Activated T-helper 2 cell treated with anti-CD3 and anti-CD28 coated beads, Interferon-gamma antibody, Interleukin-2, Interleukin-4, amounts not matched to agents 10 μg/mL and 5 μg/mL and 100 μg/mL, durations not matched to agents 14 hours and 24 hours and 36 hours (primary cell): Measurements from ENCODE around the gene BCAT1. TPM values are rescaled to one million over a fixed set of nuclear protein-coding genes. Genes with fewer than 3 reads are reported as not detected.
A peak's percentile ranks its signal among the peaks of the same experiment; 100 is the strongest.
"Not testable (repeated sequence)": the region's sequence is repeated elsewhere in the genome, so short reads cannot be mapped to it uniquely, and the experiment has no call there.

Experiments
- DNase-seq: peaks from one replicate; pipeline ENCODE4 v3.0.0; 2021; ENCODE audit warnings: low spot score
- H3K27ac Mint-ChIP-seq: one replicate; pipeline ENCODE4 v1.8.0; 2021; ENCODE audit warnings: mixed read lengths
- H3K27me3 Mint-ChIP-seq: one replicate; pipeline ENCODE4 v1.8.0; 2021; ENCODE audit warnings: low read depth, mixed read lengths
- H3K36me3 Mint-ChIP-seq: one replicate; pipeline ENCODE4 v1.8.0; 2021; ENCODE audit warnings: low read depth, mixed read lengths
- H3K4me1 Mint-ChIP-seq: one replicate; pipeline ENCODE4 v1.8.0; 2021; ENCODE audit warnings: low read depth, mixed read lengths
- H3K4me3 Mint-ChIP-seq: one replicate; pipeline ENCODE4 v1.8.0; 2021; ENCODE audit warnings: low read depth, mild to moderate bottlenecking, moderate library complexity, mixed read lengths
- H3K9me3 Mint-ChIP-seq: one replicate; pipeline ENCODE4 v1.8.0; 2021; ENCODE audit warnings: mixed read lengths
- intact Hi-C: fragments of 100-400 bp; cut with micrococcal nuclease; formaldehyde crosslinking; loops from one replicate; pipeline ENCODE4 v1.15.1; 2023
- total RNA-seq: library from RNA; stranded (reverse); gene quantifications from 2 replicates; pipeline ENCODE4 v1.2.3, GENCODE V29; 2022

The BCAT1 gene
- total RNA-seq, 1 donor from 2014 or later = 12.9 TPM

GRCh38 chr12:24851883-24852282 is 97.0 kb downstream of the BCAT1 start:
- H3K27ac Mint-ChIP-seq, H3K4me3 Mint-ChIP-seq, H3K9me3 Mint-ChIP-seq, intact Hi-C loops, H3K36me3 Mint-ChIP-seq, DNase-seq: not testable (repeated sequence)
- Mint-ChIP-seq H3K27me3 (peaks cover 28% of the 10 kb centered on the region), H3K4me1 (peaks cover 14% of the 10 kb centered on the region)

DNA sequence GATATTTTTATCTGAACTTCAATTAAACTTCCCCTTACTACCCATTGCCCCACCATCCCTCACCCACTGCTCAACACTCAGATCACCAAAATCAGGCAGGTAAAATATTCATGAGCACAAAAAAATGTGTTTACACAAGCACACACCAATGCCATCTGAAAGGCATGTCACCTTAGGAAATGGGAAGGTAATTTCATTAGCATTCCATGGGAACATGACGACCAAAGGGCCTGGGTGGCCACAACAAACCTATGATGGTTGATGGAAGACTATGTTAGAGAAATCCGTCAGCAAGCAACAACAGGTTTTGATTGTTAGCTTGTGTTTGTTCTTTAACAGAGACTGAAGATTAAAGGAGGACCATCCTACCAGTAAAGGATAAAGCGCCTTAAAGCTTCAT is 97.6 kb downstream of the BCAT1 start:
- DNase-seq = no peak
- Mint-ChIP-seq H3K27ac (no peak overlapping the region), H3K4me3 (no peak overlapping the region), H3K36me3 (no peaks in the 10 kb centered on the region), H3K4me1 (peaks cover 14% of the 10 kb centered on the region), H3K9me3 (no peaks in the 10 kb centered on the region), H3K27me3 (peaks cover 28% of the 10 kb centered on the region)
- intact Hi-C loops = no loop called here

DNA sequence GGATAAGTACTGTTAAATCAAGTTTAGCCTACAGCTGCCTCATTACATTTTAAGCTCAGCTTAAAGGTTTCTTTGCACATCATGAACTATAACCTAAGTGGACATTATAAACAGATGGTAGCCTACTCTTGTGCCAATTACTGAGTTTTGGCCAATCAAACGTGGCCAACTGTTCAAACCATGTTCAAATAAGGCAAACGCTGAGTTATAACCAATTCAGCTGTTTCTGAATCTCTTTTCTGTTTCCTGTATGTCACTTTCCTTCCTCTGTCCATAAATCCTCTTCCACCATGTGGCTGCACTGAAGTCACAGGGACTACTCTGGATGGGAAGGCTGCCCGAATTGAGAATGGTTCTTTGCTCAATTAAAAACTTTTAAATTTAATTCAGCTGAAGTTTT is 98.4 kb downstream of the BCAT1 start:
- Mint-ChIP-seq H3K27ac (no peak overlapping the region), H3K36me3 (no peaks in the 10 kb centered on the region), H3K4me3 (no peak overlapping the region), H3K9me3 (no peaks in the 10 kb centered on the region), H3K27me3 (peaks cover 28% of the 10 kb centered on the region), H3K4me1 (peaks cover 16% of the 10 kb centered on the region)
- no peak for DNase-seq
- intact Hi-C loops = no loop called here

- DNase-seq = no peak
- Mint-ChIP-seq H3K4me3 (no peak overlapping the region), H3K4me1 (peaks cover 14% of the 10 kb centered on the region), H3K9me3 (no peaks in the 10 kb centered on the region), H3K27ac (no peak overlapping the region), H3K27me3 (peaks cover 26% of the 10 kb centered on the region), H3K36me3 (no peaks in the 10 kb centered on the region)
- intact Hi-C loops = no loop called here
These were observed 99.9 kb downstream of the BCAT1 start for GRCh38 chr12:24848941-24849477.

DNA sequence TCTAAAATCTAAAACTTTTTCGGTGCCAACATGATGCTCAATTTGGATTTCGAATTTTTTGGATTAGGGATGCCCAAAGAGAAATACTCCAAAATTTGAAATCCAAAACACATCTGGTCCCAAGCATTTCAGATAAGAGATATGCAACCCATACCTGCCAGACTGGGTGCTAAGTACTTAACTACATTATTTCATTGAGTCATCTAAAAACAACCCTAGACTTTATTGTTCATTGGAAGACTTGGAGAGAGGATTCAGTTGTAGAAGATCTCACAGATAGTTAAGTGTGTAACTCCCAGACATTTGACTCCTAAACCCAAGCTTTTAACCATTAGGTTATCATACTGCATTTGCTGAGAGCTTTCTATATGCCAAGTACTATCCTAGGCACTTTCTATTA is 102.2 kb downstream of the BCAT1 start:
- intact Hi-C loops = no loop called here

GRCh38 chr12:24845615-24846014 is 103.3 kb downstream of the BCAT1 start:
- H3K4me1 Mint-ChIP-seq = peaks cover 15% of the 10 kb centered on the region
- DNase-seq = no peak
- intact Hi-C loops = no loop called here
- peaks cover 6% of the 10 kb centered on the region for H3K36me3 Mint-ChIP-seq
- H3K9me3 Mint-ChIP-seq = no peaks in the 10 kb centered on the region
- H3K4me3 Mint-ChIP-seq = no peak overlapping the region
- H3K27me3 Mint-ChIP-seq = peaks cover 16% of the 10 kb centered on the region
- no peak overlapping the region for H3K27ac Mint-ChIP-seq

More for the DNA sequence above, 102.2 kb downstream of the BCAT1 start:
- Mint-ChIP-seq H3K36me3 (no peaks in the 10 kb centered on the region), H3K27me3 (peaks cover 17% of the 10 kb centered on the region), H3K9me3 (no peaks in the 10 kb centered on the region), H3K4me1 (peaks cover 11% of the 10 kb centered on the region), H3K27ac (no peak overlapping the region), H3K4me3 (no peak overlapping the region)
- no peak for DNase-seq

DNA sequence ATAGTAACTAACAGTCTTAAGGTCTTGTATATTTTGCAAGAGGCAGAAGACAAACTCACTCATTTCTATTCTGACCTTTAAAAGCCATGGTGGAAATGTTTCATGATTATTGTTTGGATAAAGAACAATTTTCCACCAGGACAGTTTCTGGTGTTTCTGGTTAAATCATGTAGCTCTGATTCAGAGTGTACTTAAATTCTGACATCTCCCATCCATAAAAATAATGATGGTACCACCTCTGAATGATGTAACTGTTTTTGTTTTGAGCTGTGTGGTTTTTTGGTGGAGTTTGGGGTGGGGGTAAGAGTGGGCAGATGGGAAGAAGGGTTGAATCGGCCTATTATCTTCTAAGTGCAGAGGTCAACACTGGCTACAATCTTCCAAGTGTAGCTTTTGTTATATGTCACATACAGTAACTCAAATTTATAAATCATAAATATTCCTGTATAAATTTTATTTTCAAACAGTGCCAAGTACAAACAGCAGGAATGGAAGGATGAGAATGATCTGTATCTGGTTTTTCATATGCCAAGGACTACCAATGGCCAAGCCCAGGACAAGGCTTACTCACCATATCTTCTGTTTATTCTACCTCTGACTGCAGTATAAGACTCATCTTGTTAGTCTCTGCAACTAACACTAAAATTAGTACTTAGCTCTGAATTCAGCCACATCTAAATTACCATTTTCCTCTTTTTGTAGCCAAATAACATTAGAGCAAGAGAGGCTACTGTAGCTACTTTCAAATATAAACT is 108.7 kb downstream of the BCAT1 start:
- Mint-ChIP-seq H3K4me1 (peaks cover 43% of the 10 kb centered on the region), H3K27me3 (no peaks in the 10 kb centered on the region), H3K4me3 (peak overlapping the region; percentile 41), H3K9me3 (no peaks in the 10 kb centered on the region), H3K36me3 (peaks cover 10% of the 10 kb centered on the region), H3K27ac (peak overlapping the region; percentile 78)
- DNase-seq = no peak
- intact Hi-C loops = no loop called here

GRCh38 chr12:24839268-24839791 is 109.6 kb downstream of the BCAT1 start:
- peak overlapping the region; percentile 10 for H3K4me3 Mint-ChIP-seq

DNA sequence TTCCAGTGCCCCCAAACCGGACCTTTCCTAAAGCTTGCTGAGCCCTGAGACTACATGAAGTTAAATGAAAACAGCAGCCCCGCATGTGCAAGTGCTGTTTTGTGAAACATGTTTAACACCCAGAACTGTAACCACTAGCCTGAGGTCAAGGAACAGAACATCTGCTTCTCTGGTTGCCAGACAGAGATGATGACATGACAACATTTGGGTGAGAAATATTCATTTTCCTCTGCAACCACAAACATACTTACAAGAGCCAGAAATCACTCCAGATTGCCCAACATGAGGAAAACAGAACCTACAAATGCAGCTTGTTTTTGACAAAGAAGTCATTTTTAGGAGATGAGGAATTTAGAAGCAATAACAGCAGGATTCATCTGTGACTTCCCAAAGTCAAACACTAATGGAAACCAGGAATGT is 110.4 kb downstream of the BCAT1 start:
- peaks cover 44% of the 10 kb centered on the region for H3K4me1 Mint-ChIP-seq
- peaks cover 10% of the 10 kb centered on the region for H3K36me3 Mint-ChIP-seq
- intact Hi-C loops = loop anchor here (2.0 to 5.0 kb wide), 6 partner anchors 42 to 534 kb away; no protein-coding TSS in a partner anchor

More at GRCh38 chr12:24839268-24839791, 109.6 kb downstream of the BCAT1 start:
- intact Hi-C loops = loop anchor here (1.0 to 5.0 kb wide), 13 partner anchors 17 to 533 kb away; a partner anchor contains a TSS
- no peaks in the 10 kb centered on the region for H3K27me3 Mint-ChIP-seq
- peak overlapping the region; percentile 78 for H3K27ac Mint-ChIP-seq
- H3K9me3 Mint-ChIP-seq = no peaks in the 10 kb centered on the region
- DNase-seq = peak; percentile 57
- H3K36me3 Mint-ChIP-seq = peaks cover 10% of the 10 kb centered on the region
- peaks cover 43% of the 10 kb centered on the region for H3K4me1 Mint-ChIP-seq

GRCh38 chr12:24835377-24835776 is 113.5 kb downstream of the BCAT1 start:
- H3K27ac Mint-ChIP-seq = no peak overlapping the region
- intact Hi-C loops = loop anchor here (5.0 kb wide), 4 partner anchors 238 to 537 kb away; no protein-coding TSS in a partner anchor
- peaks cover 33% of the 10 kb centered on the region for H3K4me1 Mint-ChIP-seq
- no peaks in the 10 kb centered on the region for H3K27me3 Mint-ChIP-seq
- H3K9me3 Mint-ChIP-seq = no peaks in the 10 kb centered on the region
- H3K4me3 Mint-ChIP-seq = no peak overlapping the region
- DNase-seq = no peak
- H3K36me3 Mint-ChIP-seq = peaks cover 3% of the 10 kb centered on the region

More for the DNA sequence above, 110.4 kb downstream of the BCAT1 start:
- H3K27me3 Mint-ChIP-seq = no peaks in the 10 kb centered on the region
- H3K27ac Mint-ChIP-seq = peak overlapping the region; percentile 77
- DNase-seq = peak; percentile 13
- H3K4me3 Mint-ChIP-seq = peak overlapping the region; percentile 2
- H3K9me3 Mint-ChIP-seq = no peaks in the 10 kb centered on the region

DNA sequence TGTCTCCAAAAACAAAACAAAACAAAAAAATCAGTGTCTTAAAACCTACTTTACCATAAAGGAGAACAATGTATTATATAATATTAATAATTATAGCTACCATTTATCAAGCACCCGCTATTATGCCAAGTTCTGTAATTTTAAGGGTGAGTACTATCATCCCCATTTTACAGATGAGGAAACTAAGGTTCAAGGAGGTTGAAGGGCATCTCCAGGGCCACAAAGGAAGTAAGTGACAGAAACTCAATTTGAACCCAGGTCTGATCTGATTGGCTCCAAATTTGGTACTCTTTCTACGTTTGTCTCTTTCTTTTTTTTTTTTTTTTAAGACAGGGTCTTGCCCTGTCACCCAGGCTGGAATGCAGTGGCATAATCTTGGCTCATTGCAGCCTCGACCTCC is 115.4 kb downstream of the BCAT1 start:
- intact Hi-C loops = no loop called here
- no peak for DNase-seq
- H3K27me3 Mint-ChIP-seq = no peaks in the 10 kb centered on the region

DNA sequence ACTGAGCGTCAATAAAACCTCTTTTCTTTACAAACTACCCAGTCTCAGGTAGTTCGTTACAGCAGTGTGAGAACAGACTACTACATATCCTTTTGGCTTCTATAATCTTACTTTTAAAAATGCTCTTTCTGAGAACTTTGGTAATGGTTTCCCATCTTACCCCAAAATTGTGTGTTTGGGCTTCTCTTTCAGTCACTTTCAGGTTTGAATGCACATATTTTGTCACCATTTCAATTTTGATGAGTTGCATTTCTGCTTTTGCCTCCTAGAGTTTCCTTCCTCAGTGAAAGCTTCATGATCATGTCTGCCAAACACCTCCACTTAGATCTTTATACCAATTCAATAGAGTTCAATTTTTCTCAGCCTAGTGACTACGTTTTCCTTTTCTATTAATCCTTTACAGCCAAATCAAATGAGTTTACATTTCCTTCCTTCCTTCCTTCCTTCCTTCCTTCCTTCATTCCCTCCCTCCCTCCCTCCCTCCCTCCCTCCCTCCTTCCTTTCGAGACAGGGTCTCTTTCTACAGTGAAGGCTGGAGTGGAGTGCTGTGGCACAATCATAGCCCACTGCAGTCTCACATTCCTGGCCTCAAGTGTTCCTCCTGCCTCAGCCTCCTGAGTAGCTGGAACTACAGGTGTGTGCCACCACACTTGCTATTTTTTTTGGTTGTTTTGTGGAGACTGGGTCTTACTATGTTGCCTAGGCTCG is 124.9 kb downstream of the BCAT1 start:
- peaks cover 16% of the 10 kb centered on the region for H3K36me3 Mint-ChIP-seq
- intact Hi-C loops = no loop called here
- H3K27ac Mint-ChIP-seq = no peak overlapping the region
- peaks cover 20% of the 10 kb centered on the region for H3K4me1 Mint-ChIP-seq
- H3K9me3 Mint-ChIP-seq = peaks cover 3% of the 10 kb centered on the region
- no peak for DNase-seq
- no peak overlapping the region for H3K4me3 Mint-ChIP-seq
- H3K27me3 Mint-ChIP-seq = no peaks in the 10 kb centered on the region

More for the DNA sequence above, 115.4 kb downstream of the BCAT1 start:
- Mint-ChIP-seq H3K4me1 (peaks cover 17% of the 10 kb centered on the region), H3K27ac (no peak overlapping the region), H3K36me3 (no peaks in the 10 kb centered on the region), H3K9me3 (no peaks in the 10 kb centered on the region), H3K4me3 (no peak overlapping the region)
